DMS114 treated with DMSO at 0.1 percent for 48 hours (cell line): ENCODE measurements around the gene CYBC1.
A peak's percentile ranks its signal among the peaks of the same experiment; 100 is the strongest.
"Not testable (repeated sequence)": the region's sequence is repeated elsewhere in the genome, so short reads cannot be mapped to it uniquely, and the experiment has no call there.

Experiments used
- DNase-seq: peaks from one replicate; lab custom pipeline; 2025; ENCODE audit not compliant: unreplicated experiment; lab: John Stamatoyannopoulos, UW

CYBC1 gene

DNA sequence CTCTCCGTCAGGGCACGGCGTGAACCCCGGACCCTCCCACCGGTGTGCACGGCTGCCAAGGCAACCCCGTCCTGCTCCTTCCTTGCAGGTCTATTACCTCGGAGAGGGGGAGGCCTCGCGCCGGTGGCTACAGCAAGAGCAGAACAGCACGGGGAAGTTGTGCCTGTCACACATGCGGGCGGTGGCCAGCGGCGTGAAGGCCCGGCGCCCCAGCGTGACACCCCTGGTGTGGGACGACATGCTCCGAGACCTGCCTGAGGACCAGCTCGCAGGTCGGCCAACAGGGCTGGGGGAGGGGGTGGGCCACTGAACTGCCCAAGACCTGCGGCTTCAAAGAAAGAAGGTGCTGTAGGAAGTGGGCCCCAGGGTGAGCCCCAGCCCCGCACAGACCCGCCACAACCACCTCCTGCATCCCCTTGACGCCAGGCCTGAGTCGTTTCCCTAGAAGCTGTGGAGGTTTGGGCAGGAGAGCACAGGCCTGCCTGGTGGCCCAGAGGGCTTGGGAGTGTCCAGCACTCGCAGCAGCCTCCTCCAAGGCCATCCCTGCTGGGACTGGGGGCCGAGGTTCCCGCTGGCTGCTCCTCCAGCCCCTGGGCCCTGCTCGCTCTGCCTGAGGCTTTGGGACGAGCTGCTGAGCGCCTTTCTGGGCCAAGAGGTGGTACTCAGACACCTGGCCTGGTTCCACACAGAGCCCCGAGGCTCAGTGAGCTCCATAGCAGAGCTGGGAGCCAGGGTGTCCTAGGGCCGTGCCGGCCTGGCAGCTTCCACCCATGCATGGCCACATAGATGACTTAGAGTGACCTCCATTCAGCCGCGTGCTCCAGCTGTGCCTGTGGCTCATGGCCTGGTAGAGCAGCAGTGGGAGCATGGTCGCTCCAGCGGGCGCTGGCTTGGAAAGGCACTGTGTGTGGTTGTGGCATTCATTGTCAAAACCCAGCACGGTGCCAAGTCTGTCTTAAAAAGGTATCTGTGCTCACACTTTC is 14.7 kb downstream of the CYBC1 start:
- DNase-seq, result no peak

DNA sequence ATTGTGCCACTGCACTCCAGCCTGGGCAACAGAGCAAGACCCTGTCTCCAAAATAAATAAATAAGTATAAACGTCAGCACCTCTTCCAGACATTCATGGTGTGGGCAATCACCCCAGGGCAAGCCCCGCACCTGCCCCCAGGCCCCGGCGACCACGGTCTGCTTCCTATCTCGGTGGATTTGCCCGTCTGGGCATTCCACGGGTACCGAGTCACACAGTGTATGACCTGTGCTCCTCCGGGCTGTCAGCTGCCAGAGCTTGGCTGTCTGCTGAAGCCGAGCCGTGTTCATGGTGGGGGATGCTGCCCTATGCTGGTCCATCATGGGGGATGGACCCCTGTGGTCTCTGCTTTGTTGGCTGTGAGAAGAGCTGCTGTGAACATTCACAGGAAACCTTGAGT is 15.4 kb downstream of the CYBC1 start:
- DNase-seq, result no peak

DNA sequence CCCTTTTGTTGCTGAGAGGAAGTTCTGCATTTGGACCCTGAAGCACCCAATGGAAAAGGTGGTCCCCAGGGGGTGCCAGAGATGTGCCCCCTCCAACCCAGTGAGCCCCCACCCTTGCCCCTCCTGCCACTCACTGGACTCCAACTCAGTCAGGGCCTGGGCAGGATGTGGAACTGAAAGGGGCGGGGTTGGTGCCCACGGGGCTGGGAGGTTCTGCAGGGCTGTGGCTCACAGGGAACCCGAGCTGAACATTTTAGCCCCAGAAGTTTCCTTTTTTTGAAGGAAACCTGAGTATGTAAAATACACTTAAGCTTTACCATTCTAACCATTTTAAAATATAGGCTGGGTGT is 16.4 kb downstream of the CYBC1 start:
- DNase-seq, result no peak

DNA sequence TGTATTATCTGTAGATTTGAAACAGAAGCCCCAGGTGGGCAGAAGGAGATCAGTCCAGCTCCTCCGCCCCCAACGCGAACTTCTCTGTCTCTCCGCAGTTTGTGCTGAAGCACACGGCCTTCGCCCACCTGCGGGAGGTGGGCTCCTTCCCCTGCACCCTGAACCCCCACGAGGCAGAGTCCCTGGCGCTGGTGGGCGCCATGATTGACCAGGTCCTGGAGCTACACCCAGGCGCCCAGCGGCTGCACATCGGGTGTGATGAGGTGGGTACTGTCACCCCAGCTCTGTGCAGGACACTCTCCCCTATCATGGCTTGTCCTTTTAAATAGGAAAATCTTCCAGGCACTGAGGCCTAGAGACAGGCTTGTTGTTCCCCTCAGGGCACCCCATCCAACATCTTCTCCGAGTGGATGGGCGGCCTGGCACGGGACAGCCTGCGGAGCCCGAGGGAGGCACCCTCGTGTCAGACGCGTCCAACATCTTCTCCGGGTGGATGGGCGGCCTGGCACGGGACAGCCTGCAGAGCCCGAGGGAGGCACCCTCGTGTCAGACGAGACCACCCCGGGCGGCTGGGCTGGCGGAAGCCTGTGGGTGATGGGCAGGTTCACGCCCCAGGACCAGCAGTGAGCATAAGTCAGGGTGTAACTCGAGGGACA is 16.9 kb downstream of the CYBC1 start:
- no peak for DNase-seq

DNA sequence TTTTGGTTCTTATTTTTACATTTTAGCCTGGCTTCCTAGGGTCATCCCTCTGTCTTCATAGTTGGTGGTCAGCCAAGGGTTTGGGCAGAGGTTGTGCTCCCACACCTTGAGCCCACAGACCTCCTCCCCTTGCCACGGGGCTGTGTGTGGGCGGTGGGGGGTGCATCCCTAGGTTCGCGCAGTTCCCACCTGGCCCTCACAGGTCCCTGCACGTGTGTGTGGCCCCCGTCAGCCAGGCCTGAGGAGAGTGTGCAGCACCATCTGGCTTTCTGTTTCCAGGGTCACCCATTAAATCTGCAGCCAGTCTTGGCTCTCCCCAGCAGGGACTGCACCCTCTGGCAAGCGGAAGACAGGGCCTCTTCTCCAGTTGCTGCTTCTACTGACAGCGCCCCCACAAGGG is 18.5 kb downstream of the CYBC1 start:
- no peak for DNase-seq

DNA sequence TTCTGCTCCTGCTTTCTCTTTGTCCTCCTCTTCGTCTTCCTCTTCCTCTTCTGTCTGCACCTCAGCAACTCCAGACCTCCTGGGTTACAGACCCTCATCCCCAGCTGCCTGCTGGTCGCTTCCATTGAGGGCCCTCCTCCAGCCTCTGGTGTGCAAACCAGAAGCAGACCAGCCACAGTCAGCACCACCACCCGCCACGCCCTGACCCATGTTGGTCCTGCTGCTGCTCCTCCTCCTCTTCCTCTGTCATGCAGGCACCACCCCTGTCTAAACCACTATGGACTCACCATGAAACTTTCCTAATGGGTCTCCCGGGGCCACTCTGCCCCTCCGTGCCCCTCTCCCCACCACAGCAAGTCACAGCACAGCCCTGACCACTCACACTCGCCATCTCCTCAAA is 20.7 kb downstream of the CYBC1 start:
- DNase-seq, result no peak

DNA sequence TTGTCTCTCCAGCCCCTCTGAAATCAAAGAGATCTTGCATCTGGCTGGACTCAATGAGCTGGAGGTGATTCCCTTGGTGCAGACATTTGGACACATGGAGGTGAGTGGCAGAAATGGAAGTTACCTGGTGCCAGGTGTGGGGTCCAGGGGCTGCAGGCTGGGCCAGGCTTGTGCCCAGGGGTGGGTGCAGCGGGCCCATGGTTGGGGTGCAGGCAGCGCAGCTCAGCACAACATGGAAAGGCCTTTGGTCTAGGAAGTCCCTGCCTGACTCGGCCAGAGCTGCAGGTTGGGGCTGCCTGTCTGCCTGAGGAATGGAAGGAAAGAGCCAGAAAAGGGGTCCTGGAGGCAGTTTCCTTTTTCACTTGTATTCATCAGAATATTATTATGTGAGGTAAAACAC is 22.0 kb downstream of the CYBC1 start:
- no peak for DNase-seq

DNA sequence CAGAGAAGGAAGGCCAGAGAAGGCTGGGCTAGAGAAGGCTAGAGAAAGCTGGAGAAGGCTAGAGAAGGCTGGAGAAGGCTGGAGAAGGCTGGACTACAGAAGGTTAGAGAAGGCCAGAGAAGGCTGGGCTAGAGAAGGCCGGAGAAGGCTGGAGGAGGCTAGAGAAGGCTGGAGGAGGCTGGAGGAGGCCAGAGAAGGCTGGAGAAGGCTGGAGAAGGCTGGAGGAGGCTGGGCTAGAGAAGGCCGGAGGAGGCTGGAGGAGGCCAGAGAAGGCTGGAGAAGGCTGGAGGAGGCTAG is 25.7 kb downstream of the CYBC1 start:
- no peak for DNase-seq

DNA sequence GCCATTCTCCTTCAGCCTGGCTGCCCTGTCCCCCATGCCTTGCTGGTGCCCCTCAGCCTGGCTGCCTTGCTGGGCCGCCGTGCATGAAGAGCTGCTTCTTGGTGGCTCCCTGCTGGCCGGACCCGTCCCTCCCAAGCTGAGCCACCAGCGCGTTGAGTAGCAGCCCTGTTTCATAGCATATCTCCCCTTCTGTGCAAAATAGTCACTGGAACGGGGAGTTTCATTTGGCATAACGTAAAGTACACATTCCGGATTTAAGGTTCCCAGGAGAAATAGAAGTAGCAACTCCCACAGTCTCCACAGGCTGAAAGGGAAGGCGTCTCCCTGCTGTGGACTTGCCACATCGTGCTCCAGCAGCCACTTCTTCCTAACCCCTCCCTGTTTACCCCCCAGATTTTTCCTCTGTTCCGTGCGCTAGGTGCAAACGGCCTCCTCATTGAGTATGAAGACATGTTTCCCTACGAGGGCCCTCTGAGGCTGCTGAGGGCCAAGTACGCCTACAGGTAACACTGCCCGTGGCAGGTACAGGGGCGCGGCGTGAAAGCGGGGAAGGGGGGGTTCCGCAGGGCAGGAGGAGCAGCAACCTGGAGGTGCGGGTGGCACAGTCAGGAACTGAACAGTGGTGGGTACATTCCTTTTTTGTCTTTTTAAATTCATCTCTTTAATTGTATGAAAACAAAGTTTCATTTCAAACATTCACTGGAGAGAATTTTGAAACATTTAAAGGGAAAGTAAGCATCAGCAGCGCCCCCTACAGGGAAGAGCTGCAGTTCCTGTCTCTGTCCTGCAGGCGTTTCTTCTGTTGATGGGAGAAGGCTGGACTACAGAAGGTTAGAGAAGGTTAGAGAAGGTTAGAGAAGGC is 26.3 kb downstream of the CYBC1 start:
- DNase-seq, result no peak

DNA sequence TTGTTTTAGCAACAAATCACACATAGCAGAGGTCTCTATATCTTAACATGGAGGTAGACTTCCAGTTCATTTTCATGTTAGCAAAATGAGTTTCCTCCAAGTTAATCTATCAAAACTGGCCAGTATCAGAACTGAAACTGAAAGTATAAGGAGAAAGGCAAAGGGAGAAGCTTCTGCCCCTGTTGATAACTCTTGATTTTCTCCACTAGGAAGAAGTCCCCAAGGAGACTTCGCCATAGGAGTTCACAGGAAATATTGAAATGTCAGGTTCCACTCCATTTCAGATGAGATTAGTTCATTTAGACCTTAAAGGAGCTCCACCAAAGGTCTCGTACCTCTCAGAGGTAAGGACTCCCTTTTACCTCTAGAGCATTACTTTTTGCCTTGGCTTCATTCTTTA is 31.0 kb downstream of the CYBC1 start:
- DNase-seq, result no peak

DNA sequence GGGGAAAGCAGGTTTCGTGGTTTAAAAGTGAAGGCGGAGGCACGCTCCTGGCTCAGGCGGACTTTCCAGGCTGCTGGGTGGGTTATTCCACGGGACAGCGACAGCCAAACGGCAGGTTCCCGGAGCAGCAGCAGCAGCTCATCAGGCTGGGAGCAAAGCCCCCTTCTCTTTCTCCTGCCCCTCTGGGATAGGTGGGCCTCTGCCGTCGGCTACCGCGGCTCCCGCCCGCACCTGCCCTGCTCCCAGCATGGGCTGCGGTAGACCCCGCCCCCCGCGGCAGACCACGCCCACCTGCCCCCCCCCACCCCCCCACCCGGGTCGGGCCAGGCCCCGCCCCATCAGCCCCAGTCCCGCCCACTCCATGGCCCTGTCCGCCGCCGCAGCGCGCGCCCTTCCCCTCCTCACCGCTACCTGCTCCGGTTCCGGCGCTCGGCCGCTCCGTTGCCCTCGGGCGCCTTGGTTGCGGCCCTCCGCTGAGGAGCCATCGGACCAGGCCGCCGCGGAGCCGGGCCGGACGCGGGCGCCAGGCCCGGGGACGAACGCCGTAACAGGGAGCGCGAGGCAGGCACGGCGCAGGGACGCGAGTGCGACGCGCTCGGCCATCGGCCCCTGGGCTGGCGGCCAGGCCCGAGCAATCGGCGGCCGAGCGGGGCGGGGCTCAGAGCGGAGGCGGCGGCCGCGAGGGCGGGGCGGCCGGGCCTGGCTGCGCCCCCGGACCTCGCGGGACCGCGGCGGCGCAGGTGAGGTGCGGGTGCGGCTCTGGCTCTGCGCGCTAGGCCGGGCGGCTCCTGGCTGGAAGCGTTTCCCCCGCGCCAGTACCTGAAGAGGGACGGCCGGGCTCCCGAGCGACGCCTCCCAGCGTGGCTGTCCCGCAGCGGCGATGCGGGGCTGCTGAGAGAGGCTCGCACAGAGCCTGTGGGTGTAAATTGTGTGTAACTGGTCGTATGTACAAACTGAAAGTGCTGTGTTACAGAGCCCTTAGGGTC is 32.3 kb downstream of the CYBC1 start, which contains the start of the genes HEXD and OGFOD3:
HEXD (plus strand) TSS at position 347 of the 986 bp plus-strand sequence. CDS start 1,453 bp downstream, outside the sequence.
OGFOD3 (minus strand) TSS at position 586 of the 986 bp plus-strand sequence; CDS start at position 485, 101 bp downstream.
- DNase-seq, result peak; percentile 55

DNA sequence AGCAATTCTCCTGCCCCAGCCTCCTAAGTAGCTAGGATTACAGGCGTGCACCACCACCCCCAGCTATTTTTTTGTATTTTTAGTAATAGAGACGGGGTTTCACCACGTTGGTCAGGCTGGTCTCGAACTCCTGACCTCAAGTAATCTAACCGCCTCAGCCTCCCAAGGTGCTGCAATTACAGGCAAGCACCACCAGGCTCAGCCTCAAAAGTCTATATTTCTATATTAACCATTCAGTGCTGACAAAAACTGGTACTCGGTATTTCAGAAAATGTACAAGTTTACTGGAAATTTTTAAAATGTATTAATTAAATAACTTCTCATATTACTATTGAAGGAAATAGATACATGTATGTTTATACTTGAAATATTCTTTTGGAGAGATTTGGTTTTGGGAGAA is 33.8 kb downstream of the CYBC1 start:
- no peak for DNase-seq

DNA sequence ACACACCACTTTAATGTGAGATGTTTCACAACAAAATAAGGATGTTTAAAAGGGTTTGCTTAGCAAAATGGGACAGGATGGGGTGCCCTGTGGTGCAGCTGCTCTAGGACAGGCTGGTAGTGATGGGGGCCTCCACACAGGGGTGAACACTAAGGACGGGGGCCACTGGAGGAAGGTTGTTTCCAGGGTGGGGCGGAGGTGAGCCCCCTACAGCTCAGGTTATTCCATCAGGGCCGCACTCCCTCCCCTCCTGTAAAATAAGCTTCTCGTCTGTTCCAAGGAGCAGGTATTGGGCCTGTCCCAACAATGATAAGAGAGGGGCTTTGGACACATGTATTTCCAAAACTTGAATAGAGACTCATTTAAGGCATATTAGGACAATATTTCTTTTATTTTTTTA is 34.3 kb downstream of the CYBC1 start:
- no peak for DNase-seq

DNA sequence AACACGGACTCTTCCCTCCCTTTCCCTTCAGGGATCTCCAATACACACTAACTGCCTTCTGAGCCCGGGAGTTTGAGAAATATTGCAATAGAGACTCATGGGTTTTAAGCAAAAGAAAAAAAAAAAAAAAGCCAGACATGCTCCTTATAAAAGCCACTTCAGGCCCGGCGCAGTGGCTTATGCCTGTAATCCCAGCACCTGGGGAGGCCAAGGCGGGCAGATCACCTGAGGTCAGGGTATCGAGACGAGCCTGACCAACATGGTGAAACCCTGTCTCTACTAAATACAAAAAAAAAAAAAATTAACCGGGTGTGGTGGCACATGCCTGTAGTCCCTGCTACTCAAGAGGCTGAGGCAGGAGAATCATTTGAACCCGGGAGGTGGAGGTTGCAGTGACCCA is 34.8 kb downstream of the CYBC1 start:
- no peak for DNase-seq

DNA sequence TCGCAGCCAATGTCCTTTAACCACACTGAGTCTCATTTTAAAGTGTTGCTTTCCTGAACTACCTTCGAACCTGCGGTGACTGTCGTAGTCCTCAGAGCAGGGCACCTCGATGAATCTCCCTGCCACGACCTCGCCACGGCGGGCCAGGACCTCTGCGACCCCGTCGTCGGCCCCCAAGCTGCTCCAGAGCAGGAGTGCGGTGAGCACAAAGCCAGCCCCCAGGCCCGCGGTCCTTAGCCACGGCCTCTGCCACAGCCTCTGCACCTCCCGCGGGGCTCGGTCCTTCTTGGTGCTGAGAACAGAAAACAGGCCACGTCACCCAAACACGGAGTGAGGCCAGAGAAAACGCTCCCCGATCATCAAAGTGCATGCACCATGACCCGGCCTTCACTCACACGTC is 35.2 kb downstream of the CYBC1 start:
- no peak for DNase-seq

DNA sequence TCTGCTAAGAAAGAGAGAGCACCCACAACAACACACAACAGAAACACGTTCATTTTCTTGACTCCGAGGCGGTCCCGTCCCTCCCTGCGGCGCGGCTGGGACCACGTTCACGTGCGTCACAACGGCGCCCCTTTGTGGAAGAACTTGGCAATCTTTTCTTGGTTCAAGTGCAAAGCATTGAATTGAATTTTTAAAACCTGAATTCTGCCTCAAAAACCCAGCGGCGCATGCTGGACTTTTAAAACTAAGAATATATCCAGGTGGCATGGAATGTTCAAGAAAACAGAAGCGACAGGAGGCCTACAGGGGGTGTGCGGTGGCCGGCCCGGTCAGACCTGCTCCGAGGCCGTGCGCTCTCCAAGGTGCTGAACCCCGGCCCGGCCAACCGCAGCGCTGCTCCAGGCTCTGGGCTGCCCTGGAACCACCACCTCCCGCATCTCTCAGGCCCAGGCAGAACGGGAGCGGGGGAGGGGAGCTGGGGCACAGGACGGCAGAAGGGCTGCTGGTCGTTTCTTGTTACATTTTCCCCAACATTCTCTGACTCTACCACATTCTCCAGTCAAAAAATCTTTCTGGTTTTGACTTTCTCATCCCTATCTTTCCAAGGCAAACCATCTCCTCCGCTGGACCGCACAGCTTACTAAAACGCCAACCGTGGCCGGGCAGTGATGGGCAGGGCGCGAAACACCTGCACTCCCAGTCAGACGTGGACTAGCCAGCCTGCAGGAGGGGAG is 35.8 kb downstream of the CYBC1 start:
- DNase-seq, result peak; percentile 31

DNA sequence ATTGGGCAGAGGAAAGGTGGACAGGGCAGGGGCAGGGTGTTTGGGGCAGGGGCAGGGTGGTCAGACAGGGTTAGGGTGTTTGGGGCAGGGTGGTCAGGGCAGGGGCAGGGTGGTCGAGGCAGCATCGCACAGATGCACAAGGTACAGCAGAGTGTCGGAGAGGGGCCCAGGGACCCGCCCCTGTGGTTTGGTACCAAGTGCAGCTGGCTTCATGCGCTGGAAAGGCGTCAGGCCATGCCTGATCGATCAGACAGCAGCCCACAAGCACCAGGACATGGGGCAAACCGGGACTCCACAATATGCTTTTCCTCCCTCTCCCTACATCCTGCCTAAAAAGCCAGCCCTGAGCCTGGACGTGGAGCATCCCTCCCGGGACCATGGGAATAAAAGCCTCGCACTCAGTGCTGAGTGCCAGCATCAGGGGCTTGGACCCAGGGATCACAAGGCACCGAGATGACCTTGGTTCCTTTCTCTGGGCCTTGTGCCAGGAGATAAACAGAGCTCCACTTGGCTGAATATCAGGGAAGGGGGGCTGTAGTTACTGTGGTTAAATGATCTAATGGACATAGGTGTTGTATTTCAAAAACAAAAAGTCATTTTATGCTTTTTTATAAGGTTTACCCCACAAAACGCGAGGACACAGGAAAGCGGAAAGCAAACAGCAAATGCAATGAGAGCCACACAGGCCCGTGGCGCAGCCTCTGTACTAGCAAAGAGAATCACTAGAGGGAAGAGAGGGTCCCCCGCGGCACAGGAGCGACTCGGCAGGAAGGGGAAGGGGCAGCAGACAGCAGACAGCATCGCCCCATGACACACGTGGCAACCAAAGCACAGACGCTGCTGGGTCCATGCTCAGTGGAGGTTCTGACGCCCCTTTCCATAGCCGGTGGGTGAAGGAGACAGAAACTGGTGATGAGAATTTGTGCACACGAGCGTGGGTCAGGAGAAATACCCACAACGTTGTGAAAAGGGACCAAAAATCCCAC is 37.7 kb downstream of the CYBC1 start:
- DNase-seq, result no peak

DNA sequence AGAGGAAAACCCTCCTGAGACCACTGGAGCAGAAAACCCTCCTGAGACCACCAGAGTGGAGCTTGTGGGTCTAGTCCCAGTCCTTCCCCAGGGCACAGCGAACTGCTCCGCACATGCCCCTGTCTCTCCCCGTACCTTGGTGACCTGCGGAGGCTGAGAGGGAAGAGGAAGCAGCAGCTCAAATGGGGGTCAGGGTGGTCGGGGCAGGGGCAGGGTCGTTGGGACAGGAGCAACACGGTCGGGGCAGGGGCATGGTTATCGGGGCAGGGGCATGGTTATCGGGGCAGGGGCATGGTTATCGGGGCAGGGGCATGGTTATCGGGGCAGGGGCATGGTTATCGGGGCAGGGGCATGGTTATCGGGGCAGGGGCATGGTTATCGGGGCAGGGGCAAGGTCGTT is 38.5 kb downstream of the CYBC1 start:
- DNase-seq, result not testable (repeated sequence)
